ENCODE data around the gene DYNC1H1.

DYNC1H1 gene

DNA sequence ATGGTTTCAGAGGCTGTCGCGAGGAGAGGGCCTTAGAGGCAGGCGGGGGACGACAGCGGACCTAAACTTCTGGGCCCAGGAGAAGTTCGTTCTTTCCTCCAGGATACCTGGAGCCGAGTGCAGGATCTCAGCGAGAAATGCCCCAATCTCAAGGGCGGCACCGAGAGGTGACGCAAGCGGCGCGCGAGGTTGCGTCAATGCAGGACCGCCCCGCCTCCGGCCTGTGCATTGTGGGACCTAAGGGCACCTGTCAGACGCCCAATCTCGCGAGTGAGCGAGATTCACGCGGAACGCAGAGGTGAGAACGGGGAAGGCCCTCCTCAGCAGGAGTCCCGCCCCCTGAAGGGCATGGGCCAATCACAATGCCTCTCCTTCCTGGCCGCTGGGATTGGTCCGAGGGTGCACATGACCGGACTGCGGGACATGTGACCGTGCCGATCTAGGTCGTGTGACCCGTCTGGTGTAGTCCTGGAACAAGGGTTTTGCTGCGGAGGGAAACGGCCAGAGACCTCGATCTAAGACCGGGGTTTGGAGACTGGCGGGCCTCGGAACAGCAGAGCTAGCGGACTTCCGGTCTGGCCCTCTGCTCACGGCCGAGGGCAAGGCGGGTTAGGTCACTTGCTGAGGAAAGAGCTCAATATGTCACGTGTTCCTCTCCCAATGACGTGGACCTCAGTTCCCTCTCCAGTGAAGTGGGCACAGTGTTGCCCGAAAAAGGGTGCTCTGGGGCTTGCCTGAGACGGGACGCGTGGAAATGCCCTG is 16.3 kb upstream of the DYNC1H1 start:
- Histone ChIP-seq H3K36me3 (ENCODE audit: insufficient read depth, low read depth, low read length) (no peaks in the 10 kb centered on the region), H3K4me3 (ENCODE audit: low read length) (peak overlapping the region; percentile 87), H3K4me1 (ENCODE audit: insufficient read depth, low read length) (peaks cover 6% of the 10 kb centered on the region; the same call in 1 of the 2 replicates), H3K27me3 (ENCODE audit: insufficient read depth, low read length) (peaks cover 39% of the 10 kb centered on the region), H3K9me3 (ENCODE audit: insufficient read depth, low read depth, low read length) (no peaks in the 10 kb centered on the region), H3K27ac (ENCODE audit: low read length) (peak overlapping the region; percentile 82), H3K9ac (ENCODE audit: low read depth, low read length) (peak overlapping the region; percentile 99)

GRCh38 chr14:101948666-101949216 is 15.6 kb upstream of the DYNC1H1 start:
- Histone ChIP-seq H3K9me3 (ENCODE audit: insufficient read depth, low read depth, low read length) (no peaks in the 10 kb centered on the region), H3K4me3 (ENCODE audit: low read length) (peak overlapping the region; percentile 87), H3K27ac (ENCODE audit: low read length) (no peak overlapping the region), H3K9ac (ENCODE audit: low read depth, low read length) (peak overlapping the region; percentile 89), H3K4me1 (ENCODE audit: insufficient read depth, low read length) (peaks cover 6% of the 10 kb centered on the region; the same call in 1 of the 2 replicates), H3K36me3 (ENCODE audit: insufficient read depth, low read depth, low read length) (no peaks in the 10 kb centered on the region), H3K27me3 (ENCODE audit: insufficient read depth, low read length) (peaks cover 33% of the 10 kb centered on the region)

DNA sequence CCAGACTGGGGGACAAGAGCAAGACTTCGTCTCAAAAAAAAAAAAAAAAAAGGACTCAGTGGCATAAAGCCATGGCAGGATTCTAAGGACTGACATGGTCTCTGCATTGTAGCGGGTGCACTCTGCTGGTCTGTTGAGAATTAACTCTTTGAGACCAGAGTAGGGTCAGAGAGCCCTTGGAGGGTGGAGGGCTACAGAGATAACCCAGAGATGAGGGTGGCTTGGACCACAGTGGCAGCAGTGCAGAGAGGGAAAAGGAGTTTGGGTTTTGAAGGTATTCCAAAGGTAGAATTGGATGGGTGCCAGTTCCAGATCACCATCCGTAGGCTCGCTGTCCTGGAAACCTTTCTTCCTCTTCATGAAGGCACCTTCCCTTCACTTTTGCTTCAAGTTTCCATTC is 14.3 kb upstream of the DYNC1H1 start:
- Histone ChIP-seq H3K27ac (ENCODE audit: low read length) (no peak overlapping the region), H3K27me3 (ENCODE audit: insufficient read depth, low read length) (peaks cover 20% of the 10 kb centered on the region), H3K9me3 (ENCODE audit: insufficient read depth, low read depth, low read length) (no peaks in the 10 kb centered on the region), H3K4me3 (ENCODE audit: low read length) (no peak overlapping the region), H3K4me1 (ENCODE audit: insufficient read depth, low read length) (peaks cover 3% of the 10 kb centered on the region; the same call in 1 of the 2 replicates), H3K9ac (ENCODE audit: low read depth, low read length) (no peak overlapping the region), H3K36me3 (ENCODE audit: insufficient read depth, low read depth, low read length) (no peaks in the 10 kb centered on the region)

- no peak overlapping the region for H3K9ac ChIP-seq (ENCODE audit: low read depth, low read length)
These were observed 13.7 kb upstream of the DYNC1H1 start for GRCh38 chr14:101950516-101951215.

DNA sequence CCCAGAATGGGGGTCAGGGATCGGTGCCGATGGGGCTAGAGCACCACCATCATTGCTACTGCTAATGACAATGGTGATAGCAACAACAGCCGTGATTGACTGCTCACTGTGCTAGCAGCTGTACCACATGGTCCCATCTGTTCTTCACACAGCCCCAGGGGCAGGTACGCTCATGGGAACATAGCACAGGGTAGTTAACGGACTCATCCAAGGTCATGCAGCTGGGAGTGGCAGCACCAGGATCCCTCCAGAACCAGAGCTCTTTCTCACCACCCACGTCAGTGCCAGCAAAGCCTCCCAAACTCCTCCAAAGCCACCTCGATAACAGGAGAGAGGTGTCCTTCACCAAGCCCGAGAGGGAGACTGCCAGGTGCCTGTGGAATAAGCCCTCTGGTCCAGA is 11.2 kb upstream of the DYNC1H1 start:
- Histone ChIP-seq H3K27ac (ENCODE audit: low read length) (no peak overlapping the region), H3K9me3 (ENCODE audit: insufficient read depth, low read depth, low read length) (no peaks in the 10 kb centered on the region), H3K4me1 (ENCODE audit: insufficient read depth, low read length) (peaks cover 3% of the 10 kb centered on the region; the same call in 1 of the 2 replicates), H3K9ac (ENCODE audit: low read depth, low read length) (no peak overlapping the region), H3K27me3 (ENCODE audit: insufficient read depth, low read length) (no peaks in the 10 kb centered on the region), H3K36me3 (ENCODE audit: insufficient read depth, low read depth, low read length) (no peaks in the 10 kb centered on the region), H3K4me3 (ENCODE audit: low read length) (no peak overlapping the region)

More at GRCh38 chr14:101950516-101951215, 13.7 kb upstream of the DYNC1H1 start:
- Histone ChIP-seq H3K27me3 (ENCODE audit: insufficient read depth, low read length) (peaks cover 15% of the 10 kb centered on the region), H3K9me3 (ENCODE audit: insufficient read depth, low read depth, low read length) (no peaks in the 10 kb centered on the region), H3K27ac (ENCODE audit: low read length) (no peak overlapping the region), H3K4me1 (ENCODE audit: insufficient read depth, low read length) (peaks cover 3% of the 10 kb centered on the region; the same call in 1 of the 2 replicates), H3K36me3 (ENCODE audit: insufficient read depth, low read depth, low read length) (no peaks in the 10 kb centered on the region), H3K4me3 (ENCODE audit: low read length) (no peak overlapping the region)

DNA sequence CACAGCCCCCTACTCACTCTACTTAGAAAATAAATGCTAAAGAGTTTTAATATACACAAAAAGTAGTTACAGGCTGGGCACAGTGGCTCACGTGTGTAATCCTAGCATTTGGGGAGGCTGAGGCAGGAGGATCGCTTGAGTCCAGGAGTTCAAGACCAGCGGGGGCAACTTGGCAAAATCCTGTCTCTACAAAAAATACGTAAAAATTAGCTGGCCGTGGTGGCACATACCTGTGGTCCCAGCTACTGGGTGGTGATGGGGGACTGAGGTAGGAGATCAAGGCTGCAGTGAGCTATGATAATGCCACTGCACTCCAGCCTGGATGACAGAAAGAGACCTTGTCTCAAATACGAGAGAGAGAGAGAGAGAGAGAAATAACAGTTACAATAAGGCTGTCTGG is 9.9 kb upstream of the DYNC1H1 start:
- H3K27me3 ChIP-seq (ENCODE audit: insufficient read depth, low read length), result no peaks in the 10 kb centered on the region
- no peak overlapping the region for H3K4me3 ChIP-seq (ENCODE audit: low read length)
- no peaks in the 10 kb centered on the region for H3K4me1 ChIP-seq (ENCODE audit: insufficient read depth, low read length)
- H3K9ac ChIP-seq (ENCODE audit: low read depth, low read length), result no peak overlapping the region
- no peak overlapping the region for H3K27ac ChIP-seq (ENCODE audit: low read length)
- H3K36me3 ChIP-seq (ENCODE audit: insufficient read depth, low read depth, low read length), result no peaks in the 10 kb centered on the region
- H3K9me3 ChIP-seq (ENCODE audit: insufficient read depth, low read depth, low read length), result no peaks in the 10 kb centered on the region

- Histone ChIP-seq H3K9me3 (ENCODE audit: insufficient read depth, low read depth, low read length) (no peaks in the 10 kb centered on the region), H3K4me1 (ENCODE audit: insufficient read depth, low read length) (no peaks in the 10 kb centered on the region), H3K27ac (ENCODE audit: low read length) (no peak overlapping the region), H3K9ac (ENCODE audit: low read depth, low read length) (no peak overlapping the region), H3K4me3 (ENCODE audit: low read length) (no peak overlapping the region), H3K27me3 (ENCODE audit: insufficient read depth, low read length) (peaks cover 5% of the 10 kb centered on the region; the same call in 1 of the 2 replicates), H3K36me3 (ENCODE audit: insufficient read depth, low read depth, low read length) (no peaks in the 10 kb centered on the region)
These were observed 8.6 kb upstream of the DYNC1H1 start for GRCh38 chr14:101955695-101956161.

- peaks cover 11% of the 10 kb centered on the region for H3K27me3 ChIP-seq (ENCODE audit: insufficient read depth, low read length)
- H3K36me3 ChIP-seq (ENCODE audit: insufficient read depth, low read depth, low read length), result no peaks in the 10 kb centered on the region
- H3K27ac ChIP-seq (ENCODE audit: low read length), result no peak overlapping the region
- no peak overlapping the region for H3K4me3 ChIP-seq (ENCODE audit: low read length)
- no peak overlapping the region for H3K9ac ChIP-seq (ENCODE audit: low read depth, low read length)
- no peaks in the 10 kb centered on the region for H3K4me1 ChIP-seq (ENCODE audit: insufficient read depth, low read length)
- no peaks in the 10 kb centered on the region for H3K9me3 ChIP-seq (ENCODE audit: insufficient read depth, low read depth, low read length)
These were observed 8.0 kb upstream of the DYNC1H1 start for GRCh38 chr14:101956179-101956885.

- Histone ChIP-seq H3K36me3 (ENCODE audit: insufficient read depth, low read depth, low read length) (no peaks in the 10 kb centered on the region), H3K9ac (ENCODE audit: low read depth, low read length) (no peak overlapping the region), H3K27me3 (ENCODE audit: insufficient read depth, low read length) (peaks cover 23% of the 10 kb centered on the region), H3K9me3 (ENCODE audit: insufficient read depth, low read depth, low read length) (no peaks in the 10 kb centered on the region), H3K27ac (ENCODE audit: low read length) (no peak overlapping the region), H3K4me3 (ENCODE audit: low read length) (no peak overlapping the region), H3K4me1 (ENCODE audit: insufficient read depth, low read length) (no peaks in the 10 kb centered on the region; the same call in 1 of the 2 replicates)
These were observed 6.8 kb upstream of the DYNC1H1 start for GRCh38 chr14:101957406-101958234.

DNA sequence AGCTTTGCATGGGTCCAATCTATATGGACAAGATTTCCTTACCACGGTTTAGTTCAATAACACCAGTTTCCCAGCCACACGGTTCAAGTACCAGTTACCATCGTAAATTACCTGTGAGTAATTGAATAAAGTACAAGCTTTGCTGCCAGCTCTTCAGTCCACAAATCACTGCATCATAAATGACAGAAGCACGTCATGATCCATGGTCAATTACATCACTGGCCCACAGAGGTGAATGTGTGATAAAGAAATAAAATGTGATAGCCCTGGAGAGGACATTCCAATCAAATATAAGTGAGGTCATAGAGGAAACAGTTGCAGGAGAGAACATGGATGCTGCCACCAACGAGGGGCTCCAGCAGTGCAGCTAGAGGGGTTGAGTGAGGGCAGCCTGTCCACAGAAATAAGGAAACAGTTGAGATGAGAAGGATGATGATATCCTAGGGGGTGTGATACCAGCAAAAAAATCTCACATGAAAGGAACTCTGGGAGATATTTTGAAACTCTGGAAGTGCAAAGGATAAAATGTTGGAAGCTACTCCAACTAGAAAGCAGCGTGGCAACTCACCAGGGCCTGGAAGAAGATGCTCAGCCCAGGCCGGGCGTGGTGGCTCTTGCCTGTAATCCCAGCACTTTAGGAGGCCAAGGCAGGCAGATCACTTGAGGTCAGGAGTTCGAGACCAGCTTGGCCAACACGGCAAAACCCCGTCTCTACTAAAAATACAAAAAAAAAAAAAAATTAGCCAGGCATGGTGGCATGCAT is 5.8 kb upstream of the DYNC1H1 start:
- Histone ChIP-seq H3K9me3 (ENCODE audit: insufficient read depth, low read depth, low read length) (no peaks in the 10 kb centered on the region), H3K27me3 (ENCODE audit: insufficient read depth, low read length) (peaks cover 33% of the 10 kb centered on the region), H3K4me3 (ENCODE audit: low read length) (no peak overlapping the region), H3K36me3 (ENCODE audit: insufficient read depth, low read depth, low read length) (no peaks in the 10 kb centered on the region), H3K27ac (ENCODE audit: low read length) (no peak overlapping the region), H3K4me1 (ENCODE audit: insufficient read depth, low read length) (no peaks in the 10 kb centered on the region; the same call in 1 of the 2 replicates), H3K9ac (ENCODE audit: low read depth, low read length) (no peak overlapping the region)
